Adipose tissue (tissue), 3 donors: ENCODE data around the gene NUP43. TPM values are rescaled to one million over a fixed set of nuclear protein-coding genes. Genes with fewer than 3 reads are reported as not detected.
"Not testable (repeated sequence)": the region's sequence is repeated elsewhere in the genome, so short reads cannot be mapped to it uniquely, and the experiment has no call there.

Experiments
- H3K27ac ChIP-seq: one replicate; pipeline ENCODE4 v1.5.1; 2013; ENCODE audit warnings: low read depth, low read length
- WGBS, 3 donors: extraction: QIAGEN DNeasy Blood & Tissue Kit; methylation state at CpG; one replicate each; pipeline ENCODE4 v1.1.7; 2013; 5-methylcytosine and 5-hydroxymethylcytosine counted together
- polyA plus RNA-seq, 3 donors: library from polyadenylated mRNA; stranded (reverse); fragments of 200-250 nt; gene quantifications; one replicate each; pipeline ENCODE4 v1.2.3, GENCODE V29; 2013
- donor health status: healthy with polysubstance abuse.
- donor health status: Bipolar disorder and iron deficiency.
- donor health status: healthy.

Gene NUP43
- polyA plus RNA-seq, 3 donors, result 5.0 to 7.0 (median 7.0) TPM

- 94 to 97% (median 95%) methylated on average over 5 of the region's 5 CpGs for WGBS, 3 donors
- H3K27ac ChIP-seq, result no peak overlapping the region
These were observed 34.6 kb downstream of the NUP43 start for GRCh38 chr6:149711711-149712110.

DNA sequence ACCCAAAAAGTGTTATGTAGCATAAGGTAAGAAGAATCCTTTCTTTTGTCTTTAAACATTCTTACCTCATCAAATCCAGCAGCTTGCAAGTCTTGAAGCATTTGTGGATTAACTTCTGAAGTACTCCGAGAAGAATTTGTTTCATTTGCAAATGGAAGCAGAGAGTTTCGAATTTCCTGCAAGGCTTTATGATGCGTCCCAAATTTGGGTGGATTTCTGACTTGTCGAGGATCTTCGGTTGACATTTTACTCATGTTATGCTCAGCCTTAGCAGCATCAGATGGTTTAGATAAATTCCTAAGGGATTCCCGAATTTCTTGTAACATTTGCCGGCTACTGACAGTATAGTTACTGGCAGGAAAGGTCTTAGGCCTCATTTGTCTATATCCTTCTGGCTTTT is 44.6 kb downstream of the NUP43 start:
- WGBS, 3 donors, result 66 to 80% (median 74%) methylated on average over 7 of the region's 7 CpGs
- H3K27ac ChIP-seq, result no peak overlapping the region

DNA sequence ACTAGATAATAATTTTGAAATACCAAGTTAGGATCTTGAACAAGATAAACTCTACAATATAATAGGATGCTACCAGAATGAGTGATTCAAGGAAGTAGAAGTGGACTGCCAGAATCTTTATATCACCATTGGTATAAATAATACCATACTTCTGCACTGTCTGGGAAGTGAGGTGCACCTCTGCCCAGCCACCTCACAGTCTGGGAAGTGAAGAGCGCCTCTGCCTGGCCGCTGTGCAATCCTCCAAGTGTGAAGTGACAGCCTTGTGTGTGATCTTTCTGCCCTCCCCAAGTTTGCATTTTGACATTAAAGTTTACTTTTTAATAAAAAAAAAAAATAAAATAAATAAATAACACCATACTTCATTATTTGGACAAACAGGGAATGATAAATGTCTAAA is 47.2 kb downstream of the NUP43 start:
- WGBS, 3 donors, result 94 to 98% (median 95%) methylated on average over 2 of the region's 2 CpGs
- no peak overlapping the region for H3K27ac ChIP-seq

DNA sequence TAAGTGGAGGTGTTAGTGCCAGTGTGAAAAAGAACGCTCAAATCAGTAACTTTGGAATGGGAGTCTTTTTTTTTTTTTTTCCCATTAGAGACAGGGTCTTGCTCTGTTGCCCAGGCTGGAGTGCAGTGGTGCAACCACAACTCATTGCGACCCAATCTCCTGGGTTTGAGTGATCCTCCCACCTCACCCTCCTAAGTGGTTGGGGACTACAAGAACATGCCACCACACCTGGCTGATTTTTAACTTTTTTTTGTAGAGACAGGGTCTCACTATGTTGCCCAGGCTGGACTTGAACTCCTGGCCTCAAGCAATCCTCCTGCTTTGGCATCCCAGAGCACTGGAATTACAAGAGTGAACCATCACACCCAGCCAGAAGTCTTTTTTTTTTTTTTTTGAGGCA is 48.2 kb downstream of the NUP43 start:
- H3K27ac ChIP-seq, result no peak overlapping the region
- WGBS, 3 donors, result 94 to 98% (median 97%) methylated on average over 2 of the region's 2 CpGs

DNA sequence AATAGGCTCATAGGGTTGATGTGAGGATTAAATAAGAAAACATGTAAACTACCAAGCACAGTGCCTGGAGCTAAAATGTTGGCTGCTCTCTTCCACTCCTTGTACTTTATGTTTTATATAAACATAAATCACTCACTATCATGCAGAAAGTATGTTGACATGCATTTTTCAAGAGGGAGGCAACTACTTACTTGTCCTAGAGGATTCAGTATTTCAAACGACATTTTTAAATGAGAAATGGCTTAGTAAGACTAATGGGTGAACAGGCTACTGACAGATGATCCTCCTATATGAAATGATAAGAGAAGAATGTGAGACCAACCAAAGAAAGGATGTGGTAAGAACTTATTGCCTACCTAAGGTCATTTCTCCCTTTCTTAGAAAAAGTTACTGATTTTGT is 49.4 kb downstream of the NUP43 start:
- WGBS, 3 donors, result 51 to 69% (median 55%) methylated on average over 1 of the region's 1 CpG
- H3K27ac ChIP-seq, result no peak overlapping the region

- no peak overlapping the region for H3K27ac ChIP-seq
- WGBS, 3 donors, result 74 to 88% (median 85%) methylated on average over 2 of the region's 2 CpGs
These were observed 51.4 kb downstream of the NUP43 start for GRCh38 chr6:149694921-149695320.

DNA sequence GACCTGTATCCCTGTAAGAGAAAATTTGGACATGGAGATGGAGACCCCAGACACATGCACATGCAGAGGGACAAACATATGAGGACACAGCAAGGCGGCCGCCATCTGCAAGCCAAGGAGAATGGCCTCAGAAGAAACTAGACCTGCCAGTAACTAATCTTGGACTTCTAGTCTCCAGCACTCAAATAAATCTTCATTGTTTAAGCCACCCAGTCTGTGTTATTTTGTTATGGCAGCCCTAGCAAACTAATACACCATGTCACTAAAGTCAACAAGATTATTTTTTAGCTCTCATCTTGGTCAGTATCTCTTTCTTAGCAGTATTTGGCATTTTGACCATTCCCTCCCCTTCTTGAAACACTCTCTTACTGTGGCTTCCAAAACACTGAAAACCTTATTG is 55.1 kb downstream of the NUP43 start:
- H3K27ac ChIP-seq, result no peak overlapping the region
- WGBS, 3 donors, result 100% methylated on average over 2 of the region's 2 CpGs

GRCh38 chr6:149686230-149686629 is 60.1 kb downstream of the NUP43 start:
- WGBS, 3 donors, result 49 to 87% (median 84%) methylated on average over 7 of the region's 7 CpGs
- H3K27ac ChIP-seq, result no peak overlapping the region

GRCh38 chr6:149683256-149683859 is 63.0 kb downstream of the NUP43 start:
- no peak overlapping the region for H3K27ac ChIP-seq

DNA sequence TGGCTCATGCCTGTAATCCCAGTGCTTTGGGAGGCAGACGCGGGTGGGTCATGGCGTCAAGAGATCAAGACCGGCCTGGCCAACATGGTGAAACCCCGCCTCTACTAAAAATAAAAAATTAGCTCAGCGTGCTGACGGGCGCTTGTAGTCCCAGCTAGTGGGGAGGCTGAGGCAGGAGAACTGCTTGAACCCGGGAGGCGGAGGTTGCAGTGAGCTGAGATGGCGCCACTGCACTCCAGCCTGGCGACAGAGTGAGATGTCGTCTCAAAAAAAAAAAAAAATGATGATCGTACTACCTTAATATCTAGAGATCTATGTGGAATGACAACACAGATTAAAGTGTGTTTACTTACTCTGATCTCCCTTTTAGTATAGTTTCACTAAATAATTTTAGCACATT is 64.5 kb downstream of the NUP43 start:
- 92 to 98% (median 97%) methylated on average over 14 of the region's 14 CpGs for WGBS, 3 donors
- H3K27ac ChIP-seq, result not testable (repeated sequence)

More at GRCh38 chr6:149683256-149683859, 63.0 kb downstream of the NUP43 start:
- 92 to 94% (median 92%) methylated on average over 4 of the region's 4 CpGs for WGBS, 3 donors

DNA sequence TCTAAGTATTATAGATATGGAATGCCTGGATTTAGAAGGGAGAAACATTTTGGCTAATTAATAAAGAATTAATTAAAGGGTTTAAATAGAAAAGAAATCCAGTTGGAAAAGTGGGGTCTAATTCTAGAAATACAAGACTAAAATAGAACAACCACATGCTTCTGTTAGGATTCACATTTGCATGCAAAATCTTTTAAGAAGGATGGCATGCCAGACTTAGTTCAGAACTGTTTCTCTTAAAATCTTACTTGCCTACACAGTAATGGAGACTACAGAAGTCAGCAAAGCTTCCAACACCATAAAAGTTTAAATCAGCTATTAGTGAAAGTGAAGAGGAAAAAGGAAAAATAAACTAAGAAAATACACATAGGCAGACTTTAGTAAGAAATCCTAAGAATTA is 65.1 kb downstream of the NUP43 start:
- H3K27ac ChIP-seq, result no peak overlapping the region

GRCh38 chr6:149680503-149680902 is 65.8 kb downstream of the NUP43 start:
- 68 to 100% (median 75%) methylated on average over 1 of the region's 1 CpG for WGBS, 3 donors
- no peak overlapping the region for H3K27ac ChIP-seq

Other genes with a start within 250 kb of the NUP43 start
- gene PPIL4, start 200.5 kb downstream of the NUP43 start, polyA plus RNA-seq, result 10 to 100 TPM in 2 of 3 donors, 1 to 10 TPM in 1; 6.7 to 28.6 (median 13.6) TPM
- gene GINM1, start 180.2 kb downstream of the NUP43 start, polyA plus RNA-seq, result 10 to 100 TPM; 22.1 to 49.6 (median 40.2) TPM
- 10 to 100 TPM in 2 of 3 donors, 1 to 10 TPM in 1; 6.5 to 16.9 (median 10.9) TPM for gene KATNA1, start 97.8 kb downstream of the NUP43 start, polyA plus RNA-seq
- gene LATS1, start 28.4 kb downstream of the NUP43 start, polyA plus RNA-seq, result 1 to 10 TPM; 3.1 to 7.0 (median 6.3) TPM
- gene PCMT1, start 3.2 kb upstream of the NUP43 start, polyA plus RNA-seq, result 10 to 100 TPM; 42.1 to 83.1 (median 45.9) TPM
- gene LRP11, start 117.8 kb upstream of the NUP43 start, polyA plus RNA-seq, result 10 to 100 TPM in 2 of 3 donors, 1 to 10 TPM in 1; 2.2 to 11.6 (median 10.7) TPM
- gene RAET1E, start 151.6 kb upstream of the NUP43 start, polyA plus RNA-seq, result under 1 TPM; 0.06 to 0.56 (median 0.43) TPM
- gene RAET1G, start 176.6 kb upstream of the NUP43 start, polyA plus RNA-seq, result 1 to 10 TPM in 1 of 3 donors, under 1 TPM in 1, not detected in 1; 0.16 to 1.2 TPM
- 1 to 10 TPM in 1 of 3 donors, under 1 TPM in 1, not detected in 1; 0.36 to 1.6 TPM for gene ULBP2, start 195.5 kb upstream of the NUP43 start, polyA plus RNA-seq
- under 1 TPM; 0.03 to 0.22 (median 0.16) TPM for gene ULBP1, start 217.4 kb upstream of the NUP43 start, polyA plus RNA-seq